DOHH2 (cell line): ENCODE measurements around the gene MKKS.
"Not testable (repeated sequence)": the region's sequence is repeated elsewhere in the genome, so short reads cannot be mapped to it uniquely, and the experiment has no call there.

Experiments
- H3F3A ChIP-seq: fragments of 200-600 bp; sonication (generic), shearing (Covaris generic); 2 replicates; pipeline ENCODE4 v1.6.0; 2016; ENCODE audit warnings: antibody characterized with exemption, mild to moderate bottlenecking; ENCODE audit not compliant: control insufficient read depth, insufficient read depth
- H3K27ac ChIP-seq: fragments of 200-600 bp; sonication (generic); 2 replicates; pipeline ENCODE4 v1.5.1; 2014; ENCODE audit warnings: low read depth, mild to moderate bottlenecking, low read length, moderate library complexity
- H3K27me3 ChIP-seq: fragments of 200-600 bp; sonication (generic); 2 replicates; pipeline ENCODE4 v1.6.1; 2014; ENCODE audit warnings: mild to moderate bottlenecking, low read length, mixed read lengths; ENCODE audit not compliant: control insufficient read depth
- H3K36me3 ChIP-seq: fragments of 200-600 bp; sonication (generic); 2 replicates; pipeline ENCODE4 v1.6.1; 2014; ENCODE audit warnings: mild to moderate bottlenecking, low read length, moderate library complexity, mixed read lengths; ENCODE audit not compliant: control insufficient read depth
- H3K4me1 ChIP-seq: fragments of 200-600 bp; sonication (generic); 2 replicates; pipeline ENCODE4 v1.6.1; 2014; ENCODE audit warnings: mild to moderate bottlenecking, low read length, mixed read lengths; ENCODE audit not compliant: control insufficient read depth
- H3K4me2 ChIP-seq: fragments of 200-600 bp; sonication (generic); 2 replicates; pipeline ENCODE4 v1.6.0; 2014; ENCODE audit warnings: mild to moderate bottlenecking, low read length, moderate library complexity
- H3K4me3 ChIP-seq: fragments of 200-600 bp; sonication (generic); 2 replicates; pipeline ENCODE4 v1.5.1; 2014; ENCODE audit warnings: mild to moderate bottlenecking, low read length, mixed read lengths
- H3K79me2 ChIP-seq: fragments of 200-600 bp; sonication (generic); 2 replicates; pipeline ENCODE4 v1.6.1; 2014; ENCODE audit warnings: mild to moderate bottlenecking, low read length, mixed read lengths; ENCODE audit not compliant: control insufficient read depth
- H3K9me2 ChIP-seq: fragments of 200-600 bp; sonication (generic); replicated peaks from 2 replicates; pipeline ENCODE4 v1.6.1; 2014; ENCODE audit warnings: mild to moderate bottlenecking, low read length, mixed read lengths; ENCODE audit not compliant: control insufficient read depth
- H3K9me3 ChIP-seq: fragments of 200-600 bp; sonication (generic); 2 replicates; pipeline ENCODE4 v1.6.1; 2014; ENCODE audit warnings: antibody characterized with exemption, low read length, mixed read lengths; ENCODE audit not compliant: control insufficient read depth, insufficient read depth
- H4K20me1 ChIP-seq: fragments of 200-600 bp; sonication (generic); 2 replicates; pipeline ENCODE4 v1.6.0; 2014; ENCODE audit warnings: low read depth, mild to moderate bottlenecking, antibody characterized with exemption, low read length, moderate library complexity; ENCODE audit not compliant: control insufficient read depth, insufficient read depth
- EZH2phosphoT487 ChIP-seq: fragments of 200-600 bp; sonication (generic); IDR thresholded peaks from 2 replicates; pipeline ENCODE4 v1.6.1; 2017; ENCODE audit warnings: borderline replicate concordance, mild to moderate bottlenecking, antibody characterized with exemption, low read length, moderate library complexity, mixed read lengths
- TF ChIP-seq, protein P1 (sequence below): fragments of 200-600 bp; sonication (generic); IDR thresholded peaks from one replicate; pipeline ENCODE4 v1.5.1; 2014; ENCODE audit warnings: antibody characterized with exemption, mild to moderate bottlenecking, low read depth, low read length; ENCODE audit not compliant: poor library complexity, severe bottlenecking

The MKKS gene

DNA sequence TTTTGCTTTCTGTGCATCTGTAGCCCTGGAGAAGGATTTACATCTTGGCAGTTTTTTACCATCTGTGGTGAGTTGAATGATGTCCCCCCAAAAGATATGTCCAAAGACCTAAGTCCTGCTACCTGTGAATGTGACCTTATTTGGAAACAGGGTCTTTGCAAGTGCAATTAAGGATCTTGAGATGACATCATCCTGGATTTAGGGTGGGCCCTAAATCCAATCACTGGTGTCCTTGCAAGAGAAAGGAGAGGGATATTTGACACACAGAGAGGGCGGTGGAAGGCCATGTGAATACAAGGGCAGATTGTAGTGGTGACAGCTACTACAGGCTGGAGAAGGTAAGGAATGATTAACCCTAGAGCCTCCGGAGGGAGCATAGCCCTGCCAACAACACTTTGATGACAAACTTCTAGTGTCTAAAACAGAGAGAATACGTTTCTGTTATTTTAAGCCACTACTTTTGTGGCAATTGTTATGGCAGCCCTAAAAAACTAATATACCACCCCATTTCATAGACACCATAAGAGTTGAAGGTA lies 35.1 kb downstream of the MKKS start:
- H3K79me2 ChIP-seq = no peaks in the 10 kb centered on the region
- TF ChIP-seq, protein P1, sequence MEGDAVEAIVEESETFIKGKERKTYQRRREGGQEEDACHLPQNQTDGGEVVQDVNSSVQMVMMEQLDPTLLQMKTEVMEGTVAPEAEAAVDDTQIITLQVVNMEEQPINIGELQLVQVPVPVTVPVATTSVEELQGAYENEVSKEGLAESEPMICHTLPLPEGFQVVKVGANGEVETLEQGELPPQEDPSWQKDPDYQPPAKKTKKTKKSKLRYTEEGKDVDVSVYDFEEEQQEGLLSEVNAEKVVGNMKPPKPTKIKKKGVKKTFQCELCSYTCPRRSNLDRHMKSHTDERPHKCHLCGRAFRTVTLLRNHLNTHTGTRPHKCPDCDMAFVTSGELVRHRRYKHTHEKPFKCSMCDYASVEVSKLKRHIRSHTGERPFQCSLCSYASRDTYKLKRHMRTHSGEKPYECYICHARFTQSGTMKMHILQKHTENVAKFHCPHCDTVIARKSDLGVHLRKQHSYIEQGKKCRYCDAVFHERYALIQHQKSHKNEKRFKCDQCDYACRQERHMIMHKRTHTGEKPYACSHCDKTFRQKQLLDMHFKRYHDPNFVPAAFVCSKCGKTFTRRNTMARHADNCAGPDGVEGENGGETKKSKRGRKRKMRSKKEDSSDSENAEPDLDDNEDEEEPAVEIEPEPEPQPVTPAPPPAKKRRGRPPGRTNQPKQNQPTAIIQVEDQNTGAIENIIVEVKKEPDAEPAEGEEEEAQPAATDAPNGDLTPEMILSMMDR = no peak
- TF ChIP-seq EZH2phosphoT487 = no peak
- H4K20me1 ChIP-seq = no peaks in the 10 kb centered on the region
- H3K9me2 ChIP-seq = no peaks in the 10 kb centered on the region
- no peak overlapping the region for H3K27ac ChIP-seq
- no peaks in the 10 kb centered on the region for H3K36me3 ChIP-seq
- H3K4me1 ChIP-seq = no peaks in the 10 kb centered on the region
- no peaks in the 10 kb centered on the region for H3K27me3 ChIP-seq
- H3K4me3 ChIP-seq = no peak overlapping the region
- no peak overlapping the region for H3K4me2 ChIP-seq
- H3K9me3 ChIP-seq = no peaks in the 10 kb centered on the region
- no peaks in the 10 kb centered on the region for H3F3A ChIP-seq

DNA sequence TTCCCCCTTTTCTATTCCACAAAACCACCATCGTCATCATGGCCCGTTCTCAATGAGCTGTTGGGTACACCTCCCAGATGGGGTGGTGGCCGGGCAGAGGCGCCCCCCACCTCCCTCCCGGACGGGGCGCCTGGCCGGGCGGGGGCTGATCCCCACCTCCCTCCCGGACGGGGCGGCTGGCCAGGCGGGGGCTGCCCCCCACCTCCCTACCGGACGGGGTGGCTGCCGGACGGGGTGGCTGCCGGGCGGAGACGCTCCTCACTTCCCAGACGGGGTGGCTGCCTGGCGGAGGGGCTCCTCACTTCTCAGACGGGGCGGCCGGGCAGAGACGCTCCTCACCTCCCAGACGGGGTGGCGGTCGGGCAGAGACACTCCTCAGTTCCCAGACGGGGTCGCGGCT lies 39.3 kb downstream of the MKKS start:
- H3K27ac ChIP-seq, H3K9me3 ChIP-seq, H4K20me1 ChIP-seq, H3K4me3 ChIP-seq, H3K4me2 ChIP-seq, H3K36me3 ChIP-seq, H3K79me2 ChIP-seq, H3K9me2 ChIP-seq, H3K4me1 ChIP-seq, H3K27me3 ChIP-seq, H3F3A ChIP-seq: not testable (repeated sequence)

DNA sequence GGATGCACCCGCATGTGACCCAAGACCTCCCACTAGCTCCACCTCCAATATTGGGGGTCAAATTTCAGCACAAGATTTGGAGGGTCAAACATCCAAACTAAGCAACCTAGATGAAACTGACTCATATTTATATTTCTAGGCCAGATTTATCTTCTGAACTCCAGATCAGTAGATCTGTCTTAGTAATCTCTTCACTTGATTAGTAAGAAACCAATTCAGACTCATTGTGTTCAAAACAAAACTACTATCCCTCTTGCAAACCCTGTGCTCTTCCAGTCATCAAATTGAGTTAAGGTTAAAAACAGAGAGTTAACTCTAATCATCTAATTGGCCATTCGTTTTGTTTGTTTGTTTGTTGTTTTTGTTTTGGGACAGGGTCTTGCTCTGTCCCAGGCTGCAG lies 43.3 kb downstream of the MKKS start:
- Histone ChIP-seq H3K4me2 (no peak overlapping the region), H3K27ac (no peak overlapping the region), H3K27me3 (no peaks in the 10 kb centered on the region), H3F3A (no peaks in the 10 kb centered on the region), H3K9me2 (no peaks in the 10 kb centered on the region), H3K9me3 (no peaks in the 10 kb centered on the region), H4K20me1 (no peaks in the 10 kb centered on the region), H3K79me2 (no peaks in the 10 kb centered on the region), H3K4me1 (no peaks in the 10 kb centered on the region), H3K36me3 (no peaks in the 10 kb centered on the region), H3K4me3 (no peak overlapping the region)
- TF ChIP-seq, protein P1 = no peak
- TF ChIP-seq EZH2phosphoT487 = no peak

DNA sequence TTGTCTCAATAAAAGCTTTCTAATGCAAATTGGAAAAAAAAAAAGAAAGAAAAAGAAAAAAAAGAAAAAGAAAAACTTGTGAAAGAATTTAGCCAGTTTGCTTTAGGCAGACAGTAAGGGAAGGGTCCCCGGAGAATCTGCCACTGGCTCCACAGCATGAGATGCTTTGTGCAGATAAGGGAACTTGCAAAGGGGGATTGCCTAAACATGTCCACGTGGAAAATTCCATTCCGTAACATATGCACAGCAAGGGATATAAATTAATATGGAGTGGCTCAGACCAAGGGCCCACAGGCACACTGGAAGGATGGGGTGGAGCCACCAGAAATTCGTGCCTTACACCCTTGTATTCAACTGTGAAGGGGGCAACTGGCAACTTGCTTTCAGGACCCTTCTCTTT lies 45.4 kb downstream of the MKKS start:
- no peaks in the 10 kb centered on the region for H4K20me1 ChIP-seq
- H3K36me3 ChIP-seq = no peaks in the 10 kb centered on the region
- no peak overlapping the region for H3K4me2 ChIP-seq
- H3K9me3 ChIP-seq = no peaks in the 10 kb centered on the region
- no peak overlapping the region for H3K4me3 ChIP-seq
- H3K4me1 ChIP-seq = no peaks in the 10 kb centered on the region
- no peaks in the 10 kb centered on the region for H3F3A ChIP-seq
- TF ChIP-seq, protein P1 = no peak
- TF ChIP-seq EZH2phosphoT487 = no peak
- no peak overlapping the region for H3K27ac ChIP-seq
- no peaks in the 10 kb centered on the region for H3K79me2 ChIP-seq
- H3K27me3 ChIP-seq = no peaks in the 10 kb centered on the region
- H3K9me2 ChIP-seq = no peaks in the 10 kb centered on the region
